IMR-90 (cell line): Measurements from ENCODE around the gene CCSER1. TPM values are rescaled to one million over a fixed set of nuclear protein-coding genes. Genes with fewer than 3 reads are reported as not detected.

Experiments used
- ATAC-seq: fragments of 200-7000 bp; cut with Tn5 transposase; 2 replicates; pipeline ENCODE4 v1.9.1; 2020; ENCODE audit warnings: low read depth, mild to moderate bottlenecking, moderate library complexity
- BruUV-seq: library from RNA; stranded (reverse); fragments of 400-500 nt; replicated peaks from 2 replicates; lab custom pipeline; 2021; lab: Mats Ljungman, UMichigan
- CTCF ChIA-PET: fragments of 300-600 bp; formaldehyde crosslinking; extraction: SDS; loops from one replicate; lab custom pipeline; 2021; ENCODE audit warnings: antibody characterized with exemption; lab: Yijun Ruan, JAX
- POLR2A ChIA-PET: fragments of 300-600 bp; sonication (Branson Sonifier 250); formaldehyde crosslinking; loops from one replicate; lab custom pipeline; 2022; ENCODE audit warnings: antibody characterized with exemption; ENCODE audit not compliant: unreplicated experiment; lab: Charles Lee
- DNase-seq: peaks from one replicate; pipeline ENCODE4 v3.0.0; 2013
- H2AFZ ChIP-seq: replicated peaks from 2 replicates; pipeline ENCODE3; 2013; ENCODE audit warnings: low read length, mild to moderate bottlenecking; ENCODE audit not compliant: poor library complexity
- H2AK5ac ChIP-seq: 2 replicates; pipeline ENCODE4 v1.6.1; 2013; ENCODE audit warnings: low read depth, low read length, inconsistent platforms
- H2AK9ac ChIP-seq: replicated peaks from 2 replicates; pipeline ENCODE3; 2013; ENCODE audit warnings: mild to moderate bottlenecking, low read depth, low read length, moderate library complexity; ENCODE audit not compliant: poor library complexity
- H2BK120ac ChIP-seq: 2 replicates; pipeline ENCODE4 v1.6.1; 2013; ENCODE audit warnings: low read depth, low read length, inconsistent platforms
- H2BK15ac ChIP-seq: 3 replicates; pipeline ENCODE4 v1.6.1; 2013; ENCODE audit warnings: low read depth, low read length, inconsistent platforms
- H2BK20ac ChIP-seq: 2 replicates; pipeline ENCODE4 v1.6.1; 2013; ENCODE audit warnings: low read depth, mild to moderate bottlenecking, inconsistent platforms, low read length, moderate library complexity
- H2BK5ac ChIP-seq: 2 replicates; pipeline ENCODE4 v1.6.1; 2013; ENCODE audit warnings: mild to moderate bottlenecking, low read depth, low read length, inconsistent platforms; ENCODE audit not compliant: poor library complexity, severe bottlenecking
- H3K14ac ChIP-seq: replicated peaks from 2 replicates; pipeline ENCODE4 v1.6.1; 2013; ENCODE audit warnings: low read depth, low read length, inconsistent platforms
- H3K18ac ChIP-seq: 2 replicates; pipeline ENCODE4 v1.6.1; 2013; ENCODE audit warnings: low read depth, low read length, control low read depth
- H3K23ac ChIP-seq: 2 replicates; pipeline ENCODE4 v1.6.1; 2013; ENCODE audit warnings: low read depth, low read length, inconsistent platforms
- H3K27ac ChIP-seq: 2 replicates; pipeline ENCODE4 v1.5.1; 2013; ENCODE audit warnings: mild to moderate bottlenecking, control low read depth, low read length; ENCODE audit not compliant: insufficient read depth
- H3K27me3 ChIP-seq: 2 replicates; pipeline ENCODE4 v1.6.1; 2013; ENCODE audit warnings: low read length; ENCODE audit not compliant: control insufficient read depth, insufficient read depth
- H3K36me3 ChIP-seq: 2 replicates; pipeline ENCODE4 v1.6.1; 2013; ENCODE audit warnings: low read length, mixed read lengths; ENCODE audit not compliant: control insufficient read depth, insufficient read depth
- H3K4ac ChIP-seq: 2 replicates; pipeline ENCODE4 v1.6.1; 2013; ENCODE audit warnings: low read depth, low read length, inconsistent platforms
- H3K4me1 ChIP-seq: 2 replicates; pipeline ENCODE4 v1.6.1; 2013; ENCODE audit warnings: low read length, mixed read lengths; ENCODE audit not compliant: control insufficient read depth, insufficient read depth
- H3K4me2 ChIP-seq: 2 replicates; pipeline ENCODE4 v1.6.1; 2013; ENCODE audit warnings: low read depth, mild to moderate bottlenecking, control low read depth, low read length, moderate library complexity
- H3K4me3 ChIP-seq: 2 replicates; pipeline ENCODE4 v1.5.1; 2013; ENCODE audit warnings: low read depth, mild to moderate bottlenecking, control low read depth, low read length, moderate library complexity; ENCODE audit not compliant: insufficient read depth
- H3K56ac ChIP-seq: 2 replicates; pipeline ENCODE4 v1.6.1; 2013; ENCODE audit warnings: low read length, inconsistent platforms; ENCODE audit not compliant: insufficient read depth; ENCODE audit errors: extremely low read depth
- H3K79me1 ChIP-seq, 2 experiments: 2 replicates each; pipeline ENCODE4 v1.6.1; 2013; ENCODE audit warnings: low read length in 2 of 2, inconsistent platforms in 1 of 2, low read depth in 1 of 2
- H3K9ac ChIP-seq: 2 replicates; pipeline ENCODE4 v1.6.1; 2013; ENCODE audit warnings: low read depth, low read length, control low read depth
- H3K9me1 ChIP-seq: 2 replicates; pipeline ENCODE4 v1.6.1; 2013; ENCODE audit warnings: low read length, inconsistent platforms; ENCODE audit not compliant: insufficient read depth
- H3K9me3 ChIP-seq: 2 replicates; pipeline ENCODE4 v1.6.1; 2013; ENCODE audit warnings: low read length; ENCODE audit not compliant: control insufficient read depth, insufficient read depth
- H4K20me1 ChIP-seq: 2 replicates; pipeline ENCODE4 v1.6.1; 2013; ENCODE audit warnings: low read length, inconsistent platforms; ENCODE audit not compliant: insufficient read depth
- H4K5ac ChIP-seq: 2 replicates; pipeline ENCODE4 v1.6.1; 2013; ENCODE audit warnings: mild to moderate bottlenecking, low read depth, low read length, control low read depth
- H4K8ac ChIP-seq, 2 experiments: 2 replicates each; pipeline ENCODE4 v1.6.1; 2013; ENCODE audit warnings: low read depth in 2 of 2, low read length in 2 of 2, control low read depth in 1 of 2, inconsistent platforms in 1 of 2
- H4K91ac ChIP-seq: 2 replicates; pipeline ENCODE4 v1.6.1; 2013; ENCODE audit warnings: low read depth, low read length, inconsistent platforms; ENCODE audit not compliant: insufficient read depth
- BHLHE40 ChIP-seq: fragments of 150-350 bp; IDR thresholded peaks from 2 replicates; pipeline ENCODE4 v1.6.1; 2016; ENCODE audit warnings: mild to moderate bottlenecking, low read depth, low read length
- FOS ChIP-seq: fragments of 150-350 bp; IDR thresholded peaks from 2 replicates; pipeline ENCODE4 v1.6.1; 2016; ENCODE audit warnings: low read depth, low read length
- MAZ ChIP-seq: IDR thresholded peaks from 2 replicates; pipeline ENCODE4 v1.6.1; 2012; ENCODE audit warnings: low read depth, mild to moderate bottlenecking, low read length, improper control_type of control experiment, moderate library complexity, borderline replicate concordance
- MXI1 ChIP-seq: IDR thresholded peaks from 2 replicates; pipeline ENCODE4 v1.6.1; 2012; ENCODE audit warnings: low read depth, mild to moderate bottlenecking, low read length, moderate library complexity, borderline replicate concordance
- POLR2A ChIP-seq: IDR thresholded peaks from 2 replicates; pipeline ENCODE4 v1.6.1; 2012; ENCODE audit warnings: mild to moderate bottlenecking, low read depth, low read length
- RAD21 ChIP-seq: IDR thresholded peaks from 2 replicates; pipeline ENCODE4 v1.6.1; 2012; ENCODE audit warnings: low read length, improper control_type of control experiment
- SMC3 ChIP-seq: fragments of 150-350 bp; IDR thresholded peaks from 2 replicates; pipeline ENCODE4 v1.6.1; 2016; ENCODE audit warnings: low read depth, mild to moderate bottlenecking, antibody characterized with exemption, low read length, moderate library complexity
- USF2 ChIP-seq: fragments of 150-350 bp; IDR thresholded peaks from 2 replicates; pipeline ENCODE4 v1.6.1; 2017; ENCODE audit warnings: mild to moderate bottlenecking, antibody characterized with exemption, low read length, low read depth
- WGBS, 2 experiments: methylation state at CpG; one replicate each; pipeline versions ENCODE4 v1.1.5 to v1.1.7; 2013; ENCODE audit warnings: missing lambda C conversion rate in 2 of 2; ENCODE audit not compliant: insufficient read length in 1 of 2; ENCODE audit errors: extremely low coverage in 2 of 2; 5-methylcytosine and 5-hydroxymethylcytosine counted together
- dilution Hi-C: fragments of 300-500 bp; cut with HindIII; formaldehyde crosslinking; loops from one replicate; pipeline ENCODE4 v1.14.3; 2018; ENCODE audit warnings: low sequenced_read_pairs; ENCODE audit not compliant: unreplicated experiment
- in situ Hi-C: fragments of 300-500 bp; cut with MboI; formaldehyde crosslinking; loops from 3 replicates; pipeline ENCODE4 v1.14.3; 2019; ENCODE audit warnings: low sequenced_read_pairs, inconsistent platforms, mixed read lengths
- intact Hi-C: fragments of 100-400 bp; cut with micrococcal nuclease; formaldehyde crosslinking; loops from 2 replicates; pipeline ENCODE4 v1.10.0; 2022
- polyA plus RNA-seq, 3 experiments: library from polyadenylated mRNA; depleted of rRNA; stranded (reverse); fragments of >200 nt; gene quantifications; 2 replicates each; pipeline ENCODE4 v1.2.3, GENCODE V29; 2012; ENCODE audit warnings: low replicate concordance in 1 of 3
- total RNA-seq: library from RNA; depleted of rRNA; stranded (reverse); fragments of >200 nt; gene quantifications from 2 replicates; pipeline ENCODE4 v1.2.3, GENCODE V29; 2012

CCSER1 gene
- total and polyA plus RNA-seq, 2 of the 4 experiments (the other 2 are of a cell fraction), result not detected

GRCh38 chr4:90904021-90904420 is 776.8 kb downstream of the CCSER1 start:
- in situ Hi-C loops (no loop called here), intact Hi-C loops (no loop called here), dilution Hi-C loops (no loop called here)
- Histone ChIP-seq H4K91ac (no peak overlapping the region), H3K36me3 (no peaks in the 10 kb centered on the region), H2AK5ac (no peak overlapping the region), H3K4ac (no peak overlapping the region), H3K18ac (no peak overlapping the region), H2AK9ac (no peak overlapping the region), H3K79me1 (no peaks in the 10 kb centered on the region), H3K4me2 (no peak overlapping the region), H3K14ac (no peak overlapping the region), H3K56ac (no peak overlapping the region), H2BK20ac (no peak overlapping the region), H3K27ac (no peak overlapping the region), H3K9me1 (no peaks in the 10 kb centered on the region), H2AFZ (no peak overlapping the region), H2BK120ac (no peak overlapping the region), H3K9me3 (peaks cover 4% of the 10 kb centered on the region; the same call in 1 of the 2 replicates), H2BK5ac (no peak overlapping the region), H3K23ac (no peak overlapping the region), H3K4me3 (no peak overlapping the region), H4K20me1 (no peaks in the 10 kb centered on the region), H3K4me1 (no peaks in the 10 kb centered on the region), H2BK15ac (no peak overlapping the region), H3K27me3 (no peaks in the 10 kb centered on the region), H4K8ac (no peak overlapping the region), H4K5ac (no peak overlapping the region), H3K9ac (no peak overlapping the region)
- TF ChIP-seq SMC3 (no peak), MXI1 (no peak), FOS (no peak), MAZ (no peak), USF2 (no peak), BHLHE40 (no peak), POLR2A (no peak), RAD21 (no peak)
- CTCF ChIA-PET, result interaction anchor here (0.5 to 0.9 kb wide), 2 partner anchors 8 to 15 kb away, joined by 3 read pairs; no protein-coding TSS in a partner anchor
- no TSS peak for BruUV-seq
- no peak for ATAC-seq
- WGBS, 2 experiments, result no CpG with 5 or more reads among the region's 1 CpG
- DNase-seq, result no peak
- POLR2A ChIA-PET, result no interaction called here
